Keratinocyte (primary cell): Measurements from ENCODE around the gene A3GALT2.

Experiments
- EZH2 ChIP-seq: IDR thresholded peaks from one replicate; pipeline ENCODE4 v1.6.1; 2012; ENCODE audit warnings: inconsistent platforms, mild to moderate bottlenecking, low read length, moderate library complexity
- TF ChIP-seq, protein P1 (sequence below), 3 experiments: IDR thresholded peaks in 1 of 3; conservative IDR thresholded peaks in 1 of 3; optimal IDR thresholded peaks in 1 of 3; 2 replicates in 2 of 3; 3 replicates in 1 of 3; pipeline versions ENCODE3 to v1.5.1; 2011; ENCODE audit warnings: low read length in 3 of 3, mild to moderate bottlenecking in 3 of 3, moderate library complexity in 2 of 3, control low read depth in 1 of 3, inconsistent platforms in 1 of 3; ENCODE audit not compliant: insufficient read depth in 2 of 3; ENCODE audit errors: extremely low read depth in 1 of 3

DNA sequence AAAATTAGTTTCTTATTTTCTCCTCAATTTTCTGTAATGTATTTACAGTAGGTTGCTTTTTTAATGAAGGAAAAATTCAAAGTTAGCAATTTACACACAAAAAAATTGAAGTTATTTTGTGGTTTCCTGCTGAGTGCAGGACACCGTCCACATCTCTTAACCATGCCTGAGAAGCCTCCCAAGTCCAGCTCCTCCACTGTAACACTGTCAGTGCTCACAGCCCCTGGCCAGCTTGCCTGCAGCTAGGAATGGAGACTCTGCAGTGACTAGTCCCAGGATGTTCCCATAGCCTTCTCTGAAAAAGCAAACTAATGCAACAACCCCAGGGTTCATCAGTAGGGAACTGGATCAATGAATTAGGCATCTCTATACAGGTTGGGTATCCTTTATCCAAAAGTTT, 3.5 kb downstream of the A3GALT2 start:
- TF ChIP-seq, protein P1, sequence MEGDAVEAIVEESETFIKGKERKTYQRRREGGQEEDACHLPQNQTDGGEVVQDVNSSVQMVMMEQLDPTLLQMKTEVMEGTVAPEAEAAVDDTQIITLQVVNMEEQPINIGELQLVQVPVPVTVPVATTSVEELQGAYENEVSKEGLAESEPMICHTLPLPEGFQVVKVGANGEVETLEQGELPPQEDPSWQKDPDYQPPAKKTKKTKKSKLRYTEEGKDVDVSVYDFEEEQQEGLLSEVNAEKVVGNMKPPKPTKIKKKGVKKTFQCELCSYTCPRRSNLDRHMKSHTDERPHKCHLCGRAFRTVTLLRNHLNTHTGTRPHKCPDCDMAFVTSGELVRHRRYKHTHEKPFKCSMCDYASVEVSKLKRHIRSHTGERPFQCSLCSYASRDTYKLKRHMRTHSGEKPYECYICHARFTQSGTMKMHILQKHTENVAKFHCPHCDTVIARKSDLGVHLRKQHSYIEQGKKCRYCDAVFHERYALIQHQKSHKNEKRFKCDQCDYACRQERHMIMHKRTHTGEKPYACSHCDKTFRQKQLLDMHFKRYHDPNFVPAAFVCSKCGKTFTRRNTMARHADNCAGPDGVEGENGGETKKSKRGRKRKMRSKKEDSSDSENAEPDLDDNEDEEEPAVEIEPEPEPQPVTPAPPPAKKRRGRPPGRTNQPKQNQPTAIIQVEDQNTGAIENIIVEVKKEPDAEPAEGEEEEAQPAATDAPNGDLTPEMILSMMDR (optimal IDR thresholded peaks at IDR 0.05 in 1 of 3, IDR thresholded peaks at IDR 0.05 in 1 of 3, conservative IDR thresholded peaks at IDR 0.05 in 1 of 3; ENCODE audit: extremely low read depth in 1 of 3, insufficient read depth in 2 of 3, low read length in 3 of 3), result no peak
- TF ChIP-seq EZH2, result no peak
